HT-29 (cell line): ENCODE measurements around the gene OR1J1. TPM values are rescaled to one million over a fixed set of nuclear protein-coding genes. Genes with fewer than 3 reads are reported as not detected.

Experiments
- DNase-seq: peaks from one replicate; pipeline ENCODE4 v3.0.0-alpha.2; 2015; ENCODE audit warnings: low spot score
- total RNA-seq: library from RNA; depleted of rRNA; stranded (reverse); fragments of >200 nt; shearing (Covaris generic); gene quantifications from 2 replicates; pipeline ENCODE4 v1.2.3, GENCODE V29; 2014; rRNA removed

OR1J1 gene
- total RNA-seq, 1 experiment from 2014 or later, result not detected

- DNase-seq, result no peak
Measured at GRCh38 chr9:122445155-122445749, 32.5 kb downstream of the OR1J1 start.

- no peak for DNase-seq
Measured at GRCh38 chr9:122444041-122444733, 33.5 kb downstream of the OR1J1 start.

GRCh38 chr9:122442568-122442967 is 35.2 kb downstream of the OR1J1 start:
- DNase-seq, result no peak

Other genes starting within 250 kb of the OR1J1 start
- not detected in 2 replicates for gene LHX6, start 249.0 kb downstream of the OR1J1 start, total RNA-seq
- 4.4 and 6.2 TPM in 2 replicates for gene RBM18, start 213.1 kb downstream of the OR1J1 start, total RNA-seq
- gene MRRF, start 213.0 kb downstream of the OR1J1 start, total RNA-seq, result 49.3 and 52.4 TPM in 2 replicates
- gene PTGS1, start 106.9 kb downstream of the OR1J1 start, total RNA-seq, result 2.1 and 3.9 TPM in 2 replicates
- gene OR1J2, start 32.9 kb upstream of the OR1J1 start, total RNA-seq, result not detected in 2 replicates
- gene OR1J4, start 41.2 kb upstream of the OR1J1 start, total RNA-seq, result not detected in 2 replicates
- not detected in 2 replicates for gene OR1N1, start 49.4 kb upstream of the OR1J1 start, total RNA-seq
- gene OR1N2, start 75.2 kb upstream of the OR1J1 start, total RNA-seq, result not detected in 2 replicates
- not detected in 2 replicates for gene OR1L8, start 105.5 kb upstream of the OR1J1 start, total RNA-seq
- gene OR1Q1, start 136.8 kb upstream of the OR1J1 start, total RNA-seq, result not detected in 2 replicates
- gene OR1B1, start 179.7 kb upstream of the OR1J1 start, total RNA-seq, result not detected in 2 replicates
- gene OR1L1, start 183.8 kb upstream of the OR1J1 start, total RNA-seq, result not detected in 2 replicates
- gene OR1L3, start 197.2 kb upstream of the OR1J1 start, total RNA-seq, result not detected in 2 replicates
- gene OR1L4, start 246.1 kb upstream of the OR1J1 start, total RNA-seq, result not detected in 2 replicates